AG09309 (cell line): ENCODE results near the gene SCAPER.

Experiments used
- DNase-seq: peaks from one replicate; pipeline ENCODE4 v3.0.0-alpha.2; 2010; ENCODE audit warnings: low read depth
- H3K4me3 ChIP-seq: 2 replicates; pipeline ENCODE4 v1.5.1; 2011; ENCODE audit warnings: mild to moderate bottlenecking, low read depth, low read length, moderate library complexity; ENCODE audit not compliant: control insufficient read depth
- TF ChIP-seq, protein P1 (sequence below): IDR thresholded peaks from 2 replicates; pipeline ENCODE4 v1.5.1; 2011; ENCODE audit warnings: mild to moderate bottlenecking, low read depth, low read length, inconsistent platforms; ENCODE audit not compliant: insufficient read depth, control insufficient read depth; ENCODE audit errors: missing control alignments

The SCAPER gene

DNA sequence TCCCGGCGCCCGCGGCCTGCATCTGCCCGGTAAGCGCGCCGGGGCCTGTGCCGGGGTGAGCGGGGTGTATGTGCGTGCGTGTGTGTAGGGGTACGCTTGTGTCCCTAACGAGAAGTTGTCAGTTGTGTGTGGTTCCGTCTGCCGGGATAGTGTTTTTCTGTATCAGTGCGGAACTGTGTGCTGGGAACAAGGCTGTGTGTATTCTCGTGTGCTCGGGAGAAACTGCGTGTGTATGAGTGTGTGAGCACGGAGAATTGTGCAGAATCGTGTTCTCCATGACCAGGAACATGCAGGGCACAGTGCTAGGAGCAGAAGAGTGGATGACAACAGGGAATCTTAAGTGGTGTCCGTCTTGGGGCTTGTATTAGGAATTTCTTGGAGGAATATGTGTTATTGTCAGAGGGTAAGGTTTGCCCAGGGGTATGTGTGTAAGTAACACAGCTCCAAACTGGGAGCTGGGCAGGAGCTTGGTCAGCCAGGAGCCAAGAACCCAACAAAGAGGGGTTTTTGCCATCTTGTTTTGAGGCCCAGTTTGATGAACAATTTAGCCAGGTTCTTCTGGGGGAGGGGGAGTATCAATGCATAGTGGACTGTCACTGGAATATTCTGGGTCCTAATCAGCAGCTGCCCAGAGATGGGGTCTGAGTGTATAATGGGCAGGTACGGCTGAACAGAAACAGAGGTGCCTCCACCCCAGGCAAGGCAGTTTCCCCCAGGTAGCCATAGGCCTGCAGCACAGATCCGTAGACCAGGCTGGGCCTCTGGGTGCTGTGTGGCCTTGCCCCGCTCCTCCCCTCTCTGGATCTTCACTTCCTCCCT, 566.4 kb downstream of the SCAPER start:
- TF ChIP-seq, protein P1, sequence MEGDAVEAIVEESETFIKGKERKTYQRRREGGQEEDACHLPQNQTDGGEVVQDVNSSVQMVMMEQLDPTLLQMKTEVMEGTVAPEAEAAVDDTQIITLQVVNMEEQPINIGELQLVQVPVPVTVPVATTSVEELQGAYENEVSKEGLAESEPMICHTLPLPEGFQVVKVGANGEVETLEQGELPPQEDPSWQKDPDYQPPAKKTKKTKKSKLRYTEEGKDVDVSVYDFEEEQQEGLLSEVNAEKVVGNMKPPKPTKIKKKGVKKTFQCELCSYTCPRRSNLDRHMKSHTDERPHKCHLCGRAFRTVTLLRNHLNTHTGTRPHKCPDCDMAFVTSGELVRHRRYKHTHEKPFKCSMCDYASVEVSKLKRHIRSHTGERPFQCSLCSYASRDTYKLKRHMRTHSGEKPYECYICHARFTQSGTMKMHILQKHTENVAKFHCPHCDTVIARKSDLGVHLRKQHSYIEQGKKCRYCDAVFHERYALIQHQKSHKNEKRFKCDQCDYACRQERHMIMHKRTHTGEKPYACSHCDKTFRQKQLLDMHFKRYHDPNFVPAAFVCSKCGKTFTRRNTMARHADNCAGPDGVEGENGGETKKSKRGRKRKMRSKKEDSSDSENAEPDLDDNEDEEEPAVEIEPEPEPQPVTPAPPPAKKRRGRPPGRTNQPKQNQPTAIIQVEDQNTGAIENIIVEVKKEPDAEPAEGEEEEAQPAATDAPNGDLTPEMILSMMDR = no peak
- no peak for DNase-seq
- H3K4me3 ChIP-seq = no peak overlapping the region

DNA sequence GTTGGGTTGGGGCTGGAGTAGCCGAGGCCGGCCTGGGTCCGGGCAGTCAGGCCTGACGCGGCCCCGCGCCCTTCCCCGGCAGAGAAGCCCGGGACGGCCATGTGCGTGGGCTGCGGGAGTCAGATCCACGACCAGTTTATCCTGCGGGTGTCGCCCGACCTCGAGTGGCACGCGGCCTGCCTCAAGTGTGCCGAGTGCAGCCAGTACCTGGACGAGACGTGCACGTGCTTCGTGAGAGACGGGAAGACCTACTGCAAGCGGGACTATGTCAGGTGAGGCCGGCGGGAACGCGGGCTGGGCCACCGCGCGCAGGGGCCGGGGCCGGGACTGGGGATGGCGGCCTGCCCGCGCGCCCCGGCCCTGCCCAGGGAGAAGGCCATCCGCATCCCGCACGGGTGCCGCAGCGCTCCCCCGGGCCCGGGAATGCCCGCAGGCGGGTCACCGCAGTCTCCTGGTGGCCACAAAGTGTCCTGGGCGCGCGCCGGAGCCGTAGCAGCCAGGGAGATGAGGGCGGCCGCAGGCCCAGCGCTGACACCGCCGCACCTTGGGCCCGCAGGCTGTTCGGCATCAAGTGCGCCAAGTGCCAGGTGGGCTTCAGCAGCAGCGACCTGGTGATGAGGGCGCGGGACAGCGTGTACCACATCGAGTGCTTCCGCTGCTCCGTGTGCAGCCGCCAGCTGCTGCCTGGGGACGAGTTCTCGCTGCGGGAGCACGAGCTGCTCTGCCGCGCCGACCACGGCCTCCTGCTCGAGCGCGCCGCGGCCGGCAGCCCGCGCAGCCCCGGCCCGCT, 567.2 kb downstream of the SCAPER start:
- TF ChIP-seq, protein P1 = no peak
- no peak overlapping the region for H3K4me3 ChIP-seq
- DNase-seq = no peak

DNA sequence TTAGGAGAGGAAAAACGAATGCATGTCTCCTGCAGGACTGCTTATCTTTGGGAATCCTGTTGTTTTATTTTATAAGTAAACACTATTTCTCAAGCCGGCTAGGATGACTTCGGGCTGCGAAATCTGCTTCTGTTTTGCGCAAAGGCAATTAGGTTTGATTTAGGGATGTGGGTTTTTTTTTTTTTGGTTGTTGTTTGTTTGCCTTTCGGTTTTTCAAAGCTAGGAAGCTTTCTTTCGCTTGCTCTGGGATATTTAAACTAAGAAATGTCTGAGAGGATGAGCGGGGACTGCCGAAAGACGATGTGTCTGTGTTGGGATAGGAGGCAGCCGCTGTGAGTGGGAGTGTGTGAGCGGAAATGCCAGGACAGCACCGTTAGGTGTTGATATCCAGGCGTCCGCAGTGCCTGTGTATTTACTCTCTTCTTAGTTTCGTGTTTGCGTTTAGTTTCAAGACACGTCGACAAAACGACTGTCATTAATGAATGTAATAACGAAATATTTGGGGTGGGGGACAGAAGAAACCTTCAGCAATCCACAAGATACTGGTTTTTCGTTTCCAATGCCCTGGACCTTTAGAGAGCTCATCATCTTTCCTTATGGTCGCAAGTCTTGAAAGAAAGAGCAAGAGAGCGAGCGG, 568.0 kb downstream of the SCAPER start:
- no peak overlapping the region for H3K4me3 ChIP-seq
- DNase-seq = no peak
- TF ChIP-seq, protein P1 = no peak

DNA sequence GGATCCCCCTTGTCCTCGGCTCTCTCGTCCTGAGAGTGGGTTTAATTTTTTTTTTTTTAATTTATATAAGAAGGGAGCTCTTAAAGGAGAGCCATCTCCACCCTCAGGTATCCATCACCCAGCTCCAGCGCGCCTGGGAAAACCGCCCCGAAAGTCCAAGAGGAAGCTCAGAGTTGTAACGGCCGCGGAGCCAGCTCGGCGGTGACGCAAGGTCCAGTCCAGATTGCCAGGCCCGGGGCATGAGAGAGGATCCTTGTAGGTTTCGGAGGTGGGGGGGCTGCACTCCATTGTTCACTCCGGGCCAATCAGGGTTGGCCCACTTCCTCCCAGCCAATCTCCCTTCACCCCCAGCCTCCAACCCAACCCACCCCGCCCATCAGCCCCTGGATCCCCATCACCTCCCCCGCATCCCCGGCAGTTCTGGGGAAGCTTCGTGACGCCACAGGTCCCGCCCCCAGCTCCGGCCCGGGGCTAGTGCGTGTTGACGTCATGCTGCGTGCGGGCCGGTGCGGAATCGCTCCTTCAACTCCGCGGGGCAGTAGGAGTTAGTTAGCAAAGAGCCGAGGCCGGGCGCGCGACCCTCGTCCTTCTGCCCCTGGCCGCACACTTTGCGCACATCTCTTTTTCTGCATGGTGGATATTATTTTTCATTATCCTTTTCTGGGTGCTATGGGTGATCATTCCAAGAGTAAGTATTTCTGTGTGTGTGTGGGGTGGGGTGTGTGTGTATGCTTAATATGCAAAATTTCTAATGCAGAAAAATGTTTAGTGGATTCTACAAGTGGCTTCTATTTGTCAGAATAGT, 568.7 kb downstream of the SCAPER start, which contains the start of gene ISL2:
TSS of gene ISL2 (plus strand) at position 520 of the 805 bp plus-strand sequence. CDS start at position 631, 111 bp downstream.
- no peak for DNase-seq
- peak within 1 kb of the TSS; percentile 29 for H3K4me3 ChIP-seq
- TF ChIP-seq, protein P1 = no peak

DNA sequence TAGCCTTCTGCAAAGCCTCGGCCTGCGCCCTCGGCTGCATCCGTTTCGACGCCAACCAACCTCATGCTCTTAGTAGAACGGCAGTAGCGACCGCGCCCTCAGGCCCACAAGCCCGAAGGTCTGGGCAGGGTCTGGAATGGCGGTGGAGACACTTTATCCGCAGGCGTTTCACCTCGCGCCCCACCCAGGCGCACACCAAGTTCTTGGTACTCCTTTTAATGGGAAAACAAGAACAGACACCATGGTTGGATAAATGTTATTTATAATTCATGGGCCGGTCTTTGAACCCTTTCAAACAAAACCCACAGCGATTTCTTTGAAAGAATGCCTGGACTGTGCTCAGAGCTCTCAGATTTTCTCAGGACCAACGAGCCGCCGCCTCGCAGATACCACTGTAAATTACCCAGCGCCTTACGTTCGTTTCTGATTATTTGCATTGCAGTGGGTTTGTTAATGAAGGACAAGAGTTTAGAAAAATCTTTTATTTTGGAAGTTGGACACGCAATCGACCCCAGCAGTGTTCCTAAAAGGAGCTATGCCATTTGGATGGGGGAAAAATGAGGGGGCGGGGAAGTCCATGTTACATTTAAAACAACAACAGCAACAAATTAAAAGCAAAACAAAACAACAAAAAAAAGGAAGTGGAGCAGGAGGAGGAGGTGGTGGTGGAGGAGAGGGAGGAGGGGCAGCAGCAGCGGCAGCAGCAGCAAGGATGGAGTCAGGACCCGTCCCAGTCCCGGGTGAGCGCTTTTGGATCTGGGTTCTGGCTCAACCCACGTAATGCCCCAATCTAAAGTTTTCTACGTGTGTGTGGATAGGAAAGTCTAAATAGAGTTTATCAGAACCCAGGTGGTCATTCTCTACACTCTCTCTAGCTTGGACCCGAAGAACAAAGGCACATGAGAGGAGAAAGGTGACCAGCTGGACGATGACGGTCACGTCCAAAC, 569.6 kb downstream of the SCAPER start:
- DNase-seq = no peak
- TF ChIP-seq, protein P1 = no peak
- no peak overlapping the region; the same call in 1 of the 2 replicates for H3K4me3 ChIP-seq
